OCI-LY1 (cell line): ENCODE data around the gene UPK1B.

Experiments used
- EZH2 ChIP-seq: fragments of 200-600 bp; sonication (generic), shearing (Covaris generic); IDR thresholded peaks from 2 replicates; pipeline ENCODE4 v1.8.0; 2017; ENCODE audit warnings: borderline replicate concordance, mixed run types, mild to moderate bottlenecking, antibody characterized with exemption, low read length, moderate library complexity, mixed read lengths
- TF ChIP-seq, protein P1 (sequence below): fragments of 200-600 bp; sonication (generic), shearing (Covaris generic); IDR thresholded peaks from 2 replicates; pipeline ENCODE4 v1.5.1; 2017; ENCODE audit warnings: mild to moderate bottlenecking, antibody characterized with exemption, low read length, moderate library complexity, mixed read lengths

DNA sequence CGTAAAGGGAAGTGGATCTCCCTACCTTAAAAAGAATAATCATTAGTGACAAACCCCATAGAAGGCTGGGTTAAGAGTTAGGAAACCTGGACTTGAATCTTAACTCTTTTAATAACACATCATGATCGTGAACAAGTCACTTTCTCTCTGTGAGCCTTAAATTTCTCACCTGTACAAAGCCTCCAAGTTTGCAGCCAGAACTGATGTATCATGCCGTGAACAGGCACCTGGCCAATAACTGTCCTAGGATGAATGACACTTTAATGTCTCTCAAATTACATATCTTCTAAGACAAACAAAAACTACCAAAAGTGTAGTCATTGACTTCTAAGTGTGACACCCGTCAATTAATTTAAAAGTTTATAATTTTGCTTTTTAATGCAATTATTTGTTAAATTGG lies 3.9 kb downstream of the UPK1B start:
- TF ChIP-seq, protein P1, sequence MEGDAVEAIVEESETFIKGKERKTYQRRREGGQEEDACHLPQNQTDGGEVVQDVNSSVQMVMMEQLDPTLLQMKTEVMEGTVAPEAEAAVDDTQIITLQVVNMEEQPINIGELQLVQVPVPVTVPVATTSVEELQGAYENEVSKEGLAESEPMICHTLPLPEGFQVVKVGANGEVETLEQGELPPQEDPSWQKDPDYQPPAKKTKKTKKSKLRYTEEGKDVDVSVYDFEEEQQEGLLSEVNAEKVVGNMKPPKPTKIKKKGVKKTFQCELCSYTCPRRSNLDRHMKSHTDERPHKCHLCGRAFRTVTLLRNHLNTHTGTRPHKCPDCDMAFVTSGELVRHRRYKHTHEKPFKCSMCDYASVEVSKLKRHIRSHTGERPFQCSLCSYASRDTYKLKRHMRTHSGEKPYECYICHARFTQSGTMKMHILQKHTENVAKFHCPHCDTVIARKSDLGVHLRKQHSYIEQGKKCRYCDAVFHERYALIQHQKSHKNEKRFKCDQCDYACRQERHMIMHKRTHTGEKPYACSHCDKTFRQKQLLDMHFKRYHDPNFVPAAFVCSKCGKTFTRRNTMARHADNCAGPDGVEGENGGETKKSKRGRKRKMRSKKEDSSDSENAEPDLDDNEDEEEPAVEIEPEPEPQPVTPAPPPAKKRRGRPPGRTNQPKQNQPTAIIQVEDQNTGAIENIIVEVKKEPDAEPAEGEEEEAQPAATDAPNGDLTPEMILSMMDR, result no peak
- no peak for TF ChIP-seq EZH2
